ENCODE data around the gene ADARB2.

- TF ChIP-seq POLR2AphosphoS5 (IDR thresholded peaks at IDR 0.05; ENCODE audit: low read depth, low read length), result no peak
- no peak for TF ChIP-seq SIN3A (IDR thresholded peaks at IDR 0.05; ENCODE audit: borderline replicate concordance, insufficient read depth, low read length)
- TF ChIP-seq FOXP2 (optimal IDR thresholded peaks at IDR 0.05; ENCODE audit: borderline replicate concordance, extremely low read depth, extremely low read length, insufficient read depth), result no peak
- TF ChIP-seq REST (IDR thresholded peaks at IDR 0.05; ENCODE audit: insufficient read depth in 1 of 2, low read depth in 2 of 2, low read length in 2 of 2), result no peak
These were observed 28.2 kb downstream of the ADARB2 start for GRCh38 chr10:1709161-1709560.
